SK-N-SH (cell line): Measurements from ENCODE around the gene ELMO1. TPM values are rescaled to one million over a fixed set of nuclear protein-coding genes. Genes with fewer than 3 reads are reported as not detected.

Source experiments
- CTCF ChIA-PET: fragments of 300-600, 350-600 bp; formaldehyde crosslinking; extraction: SDS; loops from one replicate; lab custom pipeline; 2021; lab: Yijun Ruan, JAX
- POLR2A ChIA-PET: fragments of 350-600 bp; sonication (Branson Sonifier 250); formaldehyde crosslinking; extraction: SDS; loops from one replicate; lab custom pipeline; 2020; ENCODE audit warnings: antibody characterized with exemption, inconsistent platforms; lab: Yijun Ruan, JAX
- DNase-seq: peaks from one replicate; pipeline ENCODE4 v3.0.0; 2012
- H2AFZ ChIP-seq: fragments of 200-600 bp; sonication (generic); 2 replicates; pipeline ENCODE4 v1.8.1; 2016; ENCODE audit warnings: antibody characterized with exemption, mild to moderate bottlenecking, low read depth
- H3F3A ChIP-seq: fragments of 200-600 bp; sonication (generic); replicated peaks from 2 replicates; pipeline ENCODE3; 2016; ENCODE audit warnings: antibody characterized with exemption, mild to moderate bottlenecking; ENCODE audit not compliant: insufficient read depth
- H3K27ac ChIP-seq, 2 experiments: fragments of 200-500 bp in 1 of 2; fragments of 200-600 bp in 1 of 2; sonication (Bioruptor generic) in 1 of 2; sonication (generic), shearing (Covaris generic) in 1 of 2; 2 replicates each; pipeline versions ENCODE4 v1.5.1 to v1.6.1; 2014 to 2016; ENCODE audit warnings: low read depth in 2 of 2, inconsistent platforms in 1 of 2, low read length in 1 of 2, mild to moderate bottlenecking in 1 of 2, mixed read lengths in 1 of 2
- H3K27me3 ChIP-seq: fragments of 200-600 bp; sonication (generic), shearing (Covaris generic); 2 replicates; pipeline ENCODE4 v1.6.1; 2016; ENCODE audit warnings: mixed run types; ENCODE audit not compliant: insufficient read depth
- H3K36me3 ChIP-seq, 2 experiments: fragments of 200-500 bp in 1 of 2; fragments of 200-600 bp in 1 of 2; sonication (Bioruptor generic) in 1 of 2; sonication (generic) in 1 of 2; replicated peaks in 1 of 2; 2 replicates each; pipeline versions ENCODE3 to v1.5.1; 2014 to 2016; ENCODE audit warnings: low read length in 1 of 2, mild to moderate bottlenecking in 1 of 2; ENCODE audit not compliant: insufficient read depth in 2 of 2, control insufficient read depth in 1 of 2
- H3K4me1 ChIP-seq, 2 experiments: fragments of 200-500 bp in 1 of 2; fragments of 200-600 bp in 1 of 2; sonication (Bioruptor generic) in 1 of 2; sonication (generic), shearing (Covaris generic) in 1 of 2; 2 replicates each; pipeline versions ENCODE4 v1.5.1 to v1.6.1; 2014 to 2016; ENCODE audit warnings: low read depth in 1 of 2, low read length in 1 of 2, mixed run types in 1 of 2; ENCODE audit not compliant: insufficient read depth in 2 of 2, control insufficient read depth in 1 of 2
- H3K4me2 ChIP-seq: fragments of 200-600 bp; sonication (generic), shearing (Covaris generic); 2 replicates; pipeline ENCODE4 v1.6.1; 2017; ENCODE audit warnings: mixed run types
- H3K4me3 ChIP-seq, 2 experiments: fragments of 200-500 bp in 1 of 2; fragments of 200-600 bp in 1 of 2; sonication (Bioruptor generic) in 1 of 2; sonication (generic), shearing (Covaris generic) in 1 of 2; 2 replicates each; pipeline versions ENCODE4 v1.5.1 to v1.8.1; 2014 to 2016; ENCODE audit warnings: low read depth in 2 of 2, inconsistent platforms in 1 of 2, low read length in 1 of 2, mild to moderate bottlenecking in 1 of 2, mixed read lengths in 1 of 2, moderate library complexity in 1 of 2
- H3K79me2 ChIP-seq: fragments of 200-600 bp; sonication (generic); 2 replicates; pipeline ENCODE4 v1.8.1; 2017; ENCODE audit warnings: mild to moderate bottlenecking; ENCODE audit not compliant: insufficient read depth
- H3K9ac ChIP-seq: fragments of 200-600 bp; sonication (generic); 2 replicates; pipeline ENCODE4 v1.6.1; 2017; ENCODE audit warnings: mixed run types
- H3K9me2 ChIP-seq: fragments of 200-600 bp; sonication (generic); 2 replicates; pipeline ENCODE4 v1.6.1; 2017; ENCODE audit warnings: mixed run types
- H3K9me3 ChIP-seq: fragments of 200-600 bp; sonication (generic); 2 replicates; pipeline ENCODE4 v1.6.1; 2017; ENCODE audit warnings: mixed run types, mild to moderate bottlenecking, moderate library complexity
- H4K20me1 ChIP-seq: fragments of 200-600 bp; sonication (generic); 2 replicates; pipeline ENCODE4 v1.6.1; 2017; ENCODE audit warnings: mild to moderate bottlenecking, mixed run types; ENCODE audit not compliant: insufficient read depth
- CHD2 ChIP-seq: fragments of 150-350 bp; IDR thresholded peaks from 2 replicates; pipeline ENCODE4 v1.6.1; 2018; ENCODE audit warnings: low read length; ENCODE audit not compliant: partially characterized antibody
- EP300 ChIP-seq, 2 experiments: IDR thresholded peaks; 2 replicates each; pipeline versions ENCODE4 v1.4.0 to v1.6.1; 2012; ENCODE audit warnings: borderline replicate concordance in 1 of 2, low read depth in 1 of 2, low read length in 1 of 2
- EZH2phosphoT487 ChIP-seq: fragments of 200-600 bp; sonication (generic); IDR thresholded peaks from 2 replicates; pipeline ENCODE4 v1.6.1; 2017; ENCODE audit warnings: low read depth, mixed run types, mild to moderate bottlenecking, antibody characterized with exemption, moderate library complexity, borderline replicate concordance
- FOXJ3 ChIP-seq: sonication (generic); formaldehyde crosslinking; IDR thresholded peaks from 2 replicates; pipeline ENCODE4 v1.5.1; 2020; ENCODE audit warnings: mild to moderate bottlenecking, missing genetic modification reagents
- JUND ChIP-seq: IDR thresholded peaks from 2 replicates; pipeline ENCODE4 v1.4.0; 2012
- MEF2A ChIP-seq: IDR thresholded peaks from 2 replicates; pipeline ENCODE4 v1.4.0; 2012; ENCODE audit warnings: low read depth, borderline replicate concordance
- MXI1 ChIP-seq: IDR thresholded peaks from 2 replicates; pipeline ENCODE4 v1.6.1; 2012; ENCODE audit warnings: mild to moderate bottlenecking, low read depth, low read length, improper control_type of control experiment
- NFIC ChIP-seq: IDR thresholded peaks from 2 replicates; pipeline ENCODE4 v1.4.0; 2012; ENCODE audit warnings: borderline replicate concordance
- POLR2AphosphoS5 ChIP-seq: IDR thresholded peaks from 2 replicates; pipeline ENCODE4 v1.6.1; 2012; ENCODE audit warnings: low read depth, low read length
- RAD21 ChIP-seq: IDR thresholded peaks from 2 replicates; pipeline ENCODE4 v1.6.1; 2012; ENCODE audit warnings: mild to moderate bottlenecking, low read length
- RCOR1 ChIP-seq: fragments of 150-350 bp; IDR thresholded peaks from 2 replicates; pipeline ENCODE4 v1.6.1; 2017; ENCODE audit warnings: antibody characterized with exemption, low read length
- RFX5 ChIP-seq: IDR thresholded peaks from 2 replicates; pipeline ENCODE4 v1.6.1; 2012; ENCODE audit warnings: mild to moderate bottlenecking, improper control_type of control experiment, low read length
- RXRA ChIP-seq: IDR thresholded peaks from 2 replicates; pipeline ENCODE4 v1.4.0; 2012; ENCODE audit warnings: low read depth, mild to moderate bottlenecking, borderline replicate concordance
- SIN3A ChIP-seq: IDR thresholded peaks from 2 replicates; pipeline ENCODE4 v1.6.1; 2012; ENCODE audit warnings: low read depth, mild to moderate bottlenecking, low read length, moderate library complexity, borderline replicate concordance
- SMC3 ChIP-seq: IDR thresholded peaks from 2 replicates; pipeline ENCODE4 v1.6.1; 2012; ENCODE audit warnings: low read depth, low read length, improper control_type of control experiment
- TAF1 ChIP-seq: IDR thresholded peaks from 2 replicates; pipeline ENCODE4 v1.6.1; 2012; ENCODE audit warnings: low read depth, mild to moderate bottlenecking, low read length, moderate library complexity, borderline replicate concordance
- TEAD4 ChIP-seq: IDR thresholded peaks from 2 replicates; pipeline ENCODE4 v1.4.0; 2012; ENCODE audit warnings: mild to moderate bottlenecking, borderline replicate concordance; ENCODE audit not compliant: insufficient read depth
- YY1 ChIP-seq: IDR thresholded peaks from 2 replicates; pipeline ENCODE4 v1.4.0; 2012; ENCODE audit warnings: low read depth, mild to moderate bottlenecking
- WGBS: methylation state at CpG from one replicate; pipeline ENCODE4 v1.1.6; 2017; ENCODE audit warnings: low lambda C conversion rate; 5-methylcytosine and 5-hydroxymethylcytosine counted together
- polyA plus RNA-seq, 3 experiments: library from polyadenylated mRNA; depleted of rRNA; stranded (reverse); fragments of >200 nt; gene quantifications; 2 replicates each; pipeline ENCODE4 v1.2.3, GENCODE V29; 2012
- TF ChIP-seq, protein P1 (sequence below): IDR thresholded peaks from 2 replicates; pipeline ENCODE4 v1.4.0; 2012; ENCODE audit warnings: low read depth, borderline replicate concordance
- TF ChIP-seq, protein P2 (sequence below): fragments of 200-600 bp; sonication (generic); IDR thresholded peaks from 2 replicates; pipeline ENCODE4 v1.6.1; 2017; ENCODE audit warnings: antibody characterized with exemption, mild to moderate bottlenecking, moderate library complexity
- TF ChIP-seq, protein P3 (sequence below): fragments of 150-350 bp; IDR thresholded peaks from 2 replicates; pipeline ENCODE4 v1.6.1; 2016; ENCODE audit warnings: mild to moderate bottlenecking, low read depth, low read length

The ELMO1 gene
- polyA plus RNA-seq, 1 of the 3 experiments (the other 2 are of a cell fraction) = 0.64 TPM

DNA sequence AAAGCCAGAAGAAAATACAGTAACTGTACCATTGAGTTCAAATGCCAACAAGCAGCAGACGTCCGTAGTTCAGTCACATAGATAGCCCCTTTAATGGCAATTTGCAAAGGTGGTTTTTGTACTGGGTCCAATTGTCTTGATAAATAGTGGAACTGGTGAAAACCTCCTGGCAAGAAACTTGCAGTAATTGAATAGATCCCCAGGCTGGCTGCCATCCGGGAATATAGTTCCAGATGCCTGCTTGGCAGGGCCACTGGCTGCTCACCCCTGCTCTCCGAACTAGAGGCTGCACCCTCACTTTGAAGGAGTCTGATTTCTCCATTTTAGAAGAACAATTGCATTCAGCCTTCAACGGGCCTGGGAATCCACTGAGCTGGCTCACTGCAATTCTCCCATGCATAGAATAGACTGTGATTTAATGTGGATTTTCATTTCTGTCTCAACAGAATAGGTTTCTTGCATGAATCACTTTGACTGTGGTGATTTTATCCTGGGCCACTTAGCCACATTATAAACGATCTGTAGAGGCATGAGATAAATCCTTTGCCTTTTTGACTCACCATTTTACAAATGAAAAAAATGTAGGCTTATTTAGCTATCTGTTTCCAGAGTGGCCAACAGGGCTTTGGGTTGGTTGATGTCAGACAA is 35.9 kb upstream of the ELMO1 start:
- peak overlapping the region in 1 of 2 experiments; percentile 58; a peak in 1 of 4 replicates for H3K27ac ChIP-seq
- no peaks in the 10 kb centered on the region for H3F3A ChIP-seq
- no peaks in the 10 kb centered on the region for H3K36me3 ChIP-seq
- no peaks in the 10 kb centered on the region for H3K9me2 ChIP-seq
- ChIA-PET CTCF (interaction anchor here (1.0 to 5.3 kb wide), 6 partner anchors 11 to 200 kb away, joined by 3 to 55 read pairs (median 4); partner anchors contain the start of gene ELMO1), POLR2A (no interaction called here)
- no peak for TF ChIP-seq TAF1
- TF ChIP-seq JUND = no peak
- no peak for TF ChIP-seq SMC3
- TF ChIP-seq SIN3A = no peak
- TF ChIP-seq RAD21 = peak; percentile 16; the same call in 1 of the 2 replicates
- TF ChIP-seq EZH2phosphoT487 = no peak
- TF ChIP-seq, protein P1, sequence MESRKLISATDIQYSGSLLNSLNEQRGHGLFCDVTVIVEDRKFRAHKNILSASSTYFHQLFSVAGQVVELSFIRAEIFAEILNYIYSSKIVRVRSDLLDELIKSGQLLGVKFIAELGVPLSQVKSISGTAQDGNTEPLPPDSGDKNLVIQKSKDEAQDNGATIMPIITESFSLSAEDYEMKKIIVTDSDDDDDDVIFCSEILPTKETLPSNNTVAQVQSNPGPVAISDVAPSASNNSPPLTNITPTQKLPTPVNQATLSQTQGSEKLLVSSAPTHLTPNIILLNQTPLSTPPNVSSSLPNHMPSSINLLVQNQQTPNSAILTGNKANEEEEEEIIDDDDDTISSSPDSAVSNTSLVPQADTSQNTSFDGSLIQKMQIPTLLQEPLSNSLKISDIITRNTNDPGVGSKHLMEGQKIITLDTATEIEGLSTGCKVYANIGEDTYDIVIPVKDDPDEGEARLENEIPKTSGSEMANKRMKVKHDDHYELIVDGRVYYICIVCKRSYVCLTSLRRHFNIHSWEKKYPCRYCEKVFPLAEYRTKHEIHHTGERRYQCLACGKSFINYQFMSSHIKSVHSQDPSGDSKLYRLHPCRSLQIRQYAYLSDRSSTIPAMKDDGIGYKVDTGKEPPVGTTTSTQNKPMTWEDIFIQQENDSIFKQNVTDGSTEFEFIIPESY = no peak
- no peak for TF ChIP-seq CHD2
- no peak for TF ChIP-seq POLR2AphosphoS5
- TF ChIP-seq MEF2A = no peak
- TF ChIP-seq EP300 (IDR thresholded peaks at IDR 0.05; ENCODE audit: borderline replicate concordance in 1 of 2, low read depth in 1 of 2, low read length in 1 of 2) = peak in 1 of 2 experiments; percentile 38; a peak in 1 of 4 replicates
- no peak for TF ChIP-seq TEAD4
- no peak for TF ChIP-seq YY1
- no peaks in the 10 kb centered on the region for H3K79me2 ChIP-seq
- H3K4me1 ChIP-seq = peaks cover 0 to 28% of the 10 kb centered on the region in 2 experiments; a peak in 2 of 4 replicates
- peak; percentile 45 for DNase-seq
- peaks cover 12% of the 10 kb centered on the region; the same call in 1 of the 2 replicates for H3K9me3 ChIP-seq
- H3K27me3 ChIP-seq = no peaks in the 10 kb centered on the region
- H3K4me3 ChIP-seq = no peak overlapping the region
- 17% methylated on average over 6 of the region's 6 CpGs for WGBS
- H3K9ac ChIP-seq = no peak overlapping the region
- no peaks in the 10 kb centered on the region for H4K20me1 ChIP-seq
- H2AFZ ChIP-seq = no peak overlapping the region
- no peak overlapping the region for H3K4me2 ChIP-seq

- H4K20me1 ChIP-seq = no peaks in the 10 kb centered on the region
- no peaks in the 10 kb centered on the region for H3K36me3 ChIP-seq
- CTCF ChIA-PET = interaction anchor here (1.2 to 5.3 kb wide), 4 partner anchors 12 to 285 kb away, joined by 4 to 55 read pairs (median 9); partner anchors contain the start of gene ELMO1
- no peaks in the 10 kb centered on the region for H3K79me2 ChIP-seq
- POLR2A ChIA-PET = no interaction called here
- no peaks in the 10 kb centered on the region for H3F3A ChIP-seq
- no peaks in the 10 kb centered on the region for H3K9me2 ChIP-seq
- no peaks in the 10 kb centered on the region for H3K27me3 ChIP-seq
- H3K4me1 ChIP-seq = peaks cover 0 to 25% of the 10 kb centered on the region in 2 experiments; a peak in 2 of 4 replicates
- no peak overlapping the region for H2AFZ ChIP-seq
- DNase-seq = no peak
- H3K9me3 ChIP-seq = peaks cover 12% of the 10 kb centered on the region; the same call in 1 of the 2 replicates
- peak overlapping the region in 1 of 2 experiments; percentile 58; a peak in 1 of 4 replicates for H3K27ac ChIP-seq
- no peak overlapping the region for H3K4me3 ChIP-seq
- 54% methylated on average over 3 of the region's 3 CpGs for WGBS
- no peak overlapping the region for H3K4me2 ChIP-seq
- H3K9ac ChIP-seq = no peak overlapping the region
- TF ChIP-seq RXRA (no peak), EP300 (IDR thresholded peaks at IDR 0.05; ENCODE audit: borderline replicate concordance in 1 of 2, low read depth in 1 of 2, low read length in 1 of 2) (no peak), TAF1 (no peak), RFX5 (no peak), NFIC (no peak), YY1 (no peak), EZH2phosphoT487 (no peak), RAD21 (no peak), FOXJ3 (CRISPR knock-in tag) (no peak), MXI1 (no peak), RCOR1 (no peak), POLR2AphosphoS5 (no peak), TEAD4 (no peak), SMC3 (no peak)
- TF ChIP-seq, protein P2, sequence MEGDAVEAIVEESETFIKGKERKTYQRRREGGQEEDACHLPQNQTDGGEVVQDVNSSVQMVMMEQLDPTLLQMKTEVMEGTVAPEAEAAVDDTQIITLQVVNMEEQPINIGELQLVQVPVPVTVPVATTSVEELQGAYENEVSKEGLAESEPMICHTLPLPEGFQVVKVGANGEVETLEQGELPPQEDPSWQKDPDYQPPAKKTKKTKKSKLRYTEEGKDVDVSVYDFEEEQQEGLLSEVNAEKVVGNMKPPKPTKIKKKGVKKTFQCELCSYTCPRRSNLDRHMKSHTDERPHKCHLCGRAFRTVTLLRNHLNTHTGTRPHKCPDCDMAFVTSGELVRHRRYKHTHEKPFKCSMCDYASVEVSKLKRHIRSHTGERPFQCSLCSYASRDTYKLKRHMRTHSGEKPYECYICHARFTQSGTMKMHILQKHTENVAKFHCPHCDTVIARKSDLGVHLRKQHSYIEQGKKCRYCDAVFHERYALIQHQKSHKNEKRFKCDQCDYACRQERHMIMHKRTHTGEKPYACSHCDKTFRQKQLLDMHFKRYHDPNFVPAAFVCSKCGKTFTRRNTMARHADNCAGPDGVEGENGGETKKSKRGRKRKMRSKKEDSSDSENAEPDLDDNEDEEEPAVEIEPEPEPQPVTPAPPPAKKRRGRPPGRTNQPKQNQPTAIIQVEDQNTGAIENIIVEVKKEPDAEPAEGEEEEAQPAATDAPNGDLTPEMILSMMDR = no peak
- TF ChIP-seq, protein P3, sequence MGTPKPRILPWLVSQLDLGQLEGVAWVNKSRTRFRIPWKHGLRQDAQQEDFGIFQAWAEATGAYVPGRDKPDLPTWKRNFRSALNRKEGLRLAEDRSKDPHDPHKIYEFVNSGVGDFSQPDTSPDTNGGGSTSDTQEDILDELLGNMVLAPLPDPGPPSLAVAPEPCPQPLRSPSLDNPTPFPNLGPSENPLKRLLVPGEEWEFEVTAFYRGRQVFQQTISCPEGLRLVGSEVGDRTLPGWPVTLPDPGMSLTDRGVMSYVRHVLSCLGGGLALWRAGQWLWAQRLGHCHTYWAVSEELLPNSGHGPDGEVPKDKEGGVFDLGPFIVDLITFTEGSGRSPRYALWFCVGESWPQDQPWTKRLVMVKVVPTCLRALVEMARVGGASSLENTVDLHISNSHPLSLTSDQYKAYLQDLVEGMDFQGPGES = no peak
These were observed 35.0 kb upstream of the ELMO1 start for GRCh38 chr7:37483627-37484026.
